Pancreas (tissue), 10 donors: ENCODE results near the gene RAB35. TPM values are rescaled to one million over a fixed set of nuclear protein-coding genes. Genes with fewer than 3 reads are reported as not detected.

Experiments used
- ATAC-seq, 4 donors: fragments of 200-7000 bp; cut with Tn5 transposase; one replicate each; pipeline versions ENCODE4 v1.8.0 to v1.9.1; 2020; ENCODE audit warnings: mild to moderate bottlenecking in 4 of 4, moderate library complexity in 4 of 4
- DNase-seq, 6 donors: peaks; one replicate each; pipeline ENCODE4 v3.0.0-alpha.2; 2020
- FAIRE-seq: peaks from 2 replicates; lab custom pipeline; 2012; peaks lifted over from hg19 to GRCh38; lab: Jason Lieb, UNC
- H3K27ac ChIP-seq, 4 donors: fragments of 200-600 bp; sonication (generic); 1 replicate in 3 of 4; 2 replicates in 1 of 4; pipeline versions ENCODE4 v1.5.0 to v1.8.0; 2020
- H3K27me3 ChIP-seq, 4 donors: fragments of 200-600 bp; one replicate each; pipeline ENCODE4 v1.8.0; 2021
- H3K36me3 ChIP-seq, 3 donors: fragments of 200-600 bp; sonication (generic) in 1 of 3; one replicate each; pipeline versions ENCODE4 v1.5.0 to v1.8.0; 2020 to 2021
- H3K4me1 ChIP-seq, 3 donors: fragments of 200-600 bp; one replicate each; pipeline ENCODE4 v1.8.0; 2021
- H3K4me3 ChIP-seq, 4 donors: fragments of 200-600 bp; sonication (generic) in 2 of 4; one replicate each; pipeline versions ENCODE4 v1.5.0 to v1.8.0; 2020 to 2021
- H3K9me3 ChIP-seq, 4 donors: fragments of 200-600 bp; one replicate each; pipeline ENCODE4 v1.8.0; 2021
- CTCF ChIP-seq, 4 donors: fragments of 200-600 bp; sonication (generic) in 3 of 4; IDR thresholded peaks; one replicate each; pipeline versions ENCODE4 v1.5.0 to v1.8.0; 2021; ENCODE audit warnings: antibody characterized with exemption in 4 of 4
- WGBS, 2 donors: extraction: QIAGEN DNeasy Blood & Tissue Kit; methylation state at CpG; one replicate each; pipeline ENCODE4 v1.1.7; 2013; 5-methylcytosine and 5-hydroxymethylcytosine counted together
- intact Hi-C, 3 donors: fragments of 100-400 bp; cut with DNase I; formaldehyde crosslinking; loops; one replicate each; pipeline versions ENCODE4 v1.11.1 to v1.14.2; 2022
- polyA plus RNA-seq, 2 donors: library from polyadenylated mRNA; stranded (reverse); fragments of 200-250 nt; gene quantifications; one replicate each; pipeline ENCODE4 v1.2.3, GENCODE V29; 2013
- total RNA-seq, 6 donors: library from RNA; stranded (reverse); fragmentation: NEBNext Ultra II Directional in 4 of 6; extraction: Animal tissue kit (Norgen Biotek cat#: 25700) in 4 of 6; gene quantifications; one replicate each; pipeline versions ENCODE4 v1.2.1 to v1.2.4, GENCODE V29; 2021 to 2023
- donor health status: healthy with polysubstance abuse.
- donor health status: DM: no; HTN: no; CAD: no; lungs with moderate emphysema.
- donor health status: DM: no; HTN: no; CAD: no.
- donor health status: control.
- donor health status: control.
- donor health status: Bipolar disorder and iron deficiency.
- donor health status: DM: yes; HTN: yes; CAD: no.
- donor health status: DM: no; HTN: no; CAD: no.
- donor health status: DM: no; HTN: no; CAD: no.
- donor health status: DM: yes; HTN: yes; CAD: no.

The RAB35 gene
- total and polyA plus RNA-seq, 8 donors: 10.7 to 23.0 (median 14.5) TPM

GRCh38 chr12:120067084-120067869 lies 49.3 kb downstream of the RAB35 start:
- ATAC-seq (no peak), FAIRE-seq (no peak), DNase-seq (no peak)
- Histone ChIP-seq H3K9me3 (no peaks in the 10 kb centered on the region), H3K27me3 (no peaks in the 10 kb centered on the region), H3K4me3 (no peak overlapping the region), H3K4me1 (no peaks in the 10 kb centered on the region), H3K27ac (no peak overlapping the region), H3K36me3 (no peaks in the 10 kb centered on the region)
- intact Hi-C loops: no loop called here
- 82 to 83% methylated on average over 3 of the region's 3 CpGs for WGBS, 2 donors
- TF ChIP-seq CTCF (IDR thresholded peaks at IDR 0.05): no peak

GRCh38 chr12:120066341-120066740 lies 50.2 kb downstream of the RAB35 start:
- FAIRE-seq (no peak), DNase-seq (no peak), ATAC-seq (no peak)
- intact Hi-C loops: no loop called here
- H3K9me3 ChIP-seq: no peaks in the 10 kb centered on the region
- 89 to 96% methylated on average over 2 of the region's 2 CpGs for WGBS, 2 donors
- no peaks in the 10 kb centered on the region for H3K36me3 ChIP-seq
- no peak overlapping the region for H3K4me3 ChIP-seq
- H3K27ac ChIP-seq: no peak overlapping the region
- no peak for TF ChIP-seq CTCF (IDR thresholded peaks at IDR 0.05)
- H3K27me3 ChIP-seq: no peaks in the 10 kb centered on the region
- no peaks in the 10 kb centered on the region for H3K4me1 ChIP-seq

GRCh38 chr12:120065472-120065871 lies 51.1 kb downstream of the RAB35 start:
- Histone ChIP-seq H3K27ac (no peak overlapping the region), H3K9me3 (no peaks in the 10 kb centered on the region), H3K4me3 (no peak overlapping the region), H3K4me1 (no peaks in the 10 kb centered on the region), H3K36me3 (no peaks in the 10 kb centered on the region), H3K27me3 (no peaks in the 10 kb centered on the region)
- DNase-seq (no peak), FAIRE-seq (no peak), ATAC-seq (no peak)
- TF ChIP-seq CTCF (IDR thresholded peaks at IDR 0.05): no peak
- intact Hi-C loops: no loop called here
- WGBS, 2 donors: 83 to 85% methylated on average over 1 of the region's 1 CpG

GRCh38 chr12:120064054-120064940 lies 52.3 kb downstream of the RAB35 start:
- no peak for TF ChIP-seq CTCF (IDR thresholded peaks at IDR 0.05)
- H3K4me3 ChIP-seq: no peak overlapping the region
- DNase-seq (no peak), ATAC-seq (no peak), FAIRE-seq (no peak)
- no peaks in the 10 kb centered on the region for H3K9me3 ChIP-seq
- WGBS, 2 donors: 78 to 82% methylated on average over 16 of the region's 16 CpGs
- no peaks in the 10 kb centered on the region for H3K4me1 ChIP-seq
- H3K27ac ChIP-seq: no peak overlapping the region
- intact Hi-C loops: no loop called here
- H3K27me3 ChIP-seq: no peaks in the 10 kb centered on the region
- H3K36me3 ChIP-seq: no peaks in the 10 kb centered on the region
